Panc1 (cell line): Measurements from ENCODE around the gene LLGL2. TPM values are rescaled to one million over a fixed set of nuclear protein-coding genes. Genes with fewer than 3 reads are reported as not detected.

Experiments
- ATAC-seq: fragments of 200-7000 bp; cut with Tn5 transposase; 2 replicates; pipeline ENCODE4 v1.9.1; 2020; ENCODE audit warnings: mild to moderate bottlenecking, moderate library complexity
- BruUV-seq: library from RNA; stranded (reverse); fragments of 400-500 nt; replicated peaks from 2 replicates; lab custom pipeline; 2021; lab: Mats Ljungman, UMichigan
- CTCF ChIA-PET: fragments of 300-600 bp; sonication (Branson Sonifier 250); formaldehyde crosslinking; loops from one replicate; lab custom pipeline; 2022; ENCODE audit warnings: antibody characterized with exemption; lab: Charles Lee
- POLR2A ChIA-PET: fragments of 300-600 bp; sonication (Branson Sonifier 250); formaldehyde crosslinking; loops from one replicate; lab custom pipeline; 2022; ENCODE audit warnings: antibody characterized with exemption; lab: Charles Lee
- DNase-seq: peaks from one replicate; pipeline ENCODE4 v3.0.0-alpha.2; 2010; ENCODE audit warnings: low read depth, low spot score
- H3K27ac ChIP-seq: 2 replicates; pipeline ENCODE4 v1.5.1; 2011; ENCODE audit warnings: mild to moderate bottlenecking, low read length, inconsistent platforms
- H3K27me3 ChIP-seq: fragments of 200-500 bp; sonication (Bioruptor generic); 2 replicates; pipeline ENCODE4 v1.6.0; 2014; ENCODE audit warnings: low read length, inconsistent platforms; ENCODE audit not compliant: control insufficient read depth, insufficient read depth
- H3K36me3 ChIP-seq: fragments of 200-500 bp; sonication (Bioruptor generic); 2 replicates; pipeline ENCODE4 v1.5.1; 2014; ENCODE audit warnings: inconsistent platforms, mild to moderate bottlenecking, low read length, moderate library complexity; ENCODE audit not compliant: control insufficient read depth, insufficient read depth
- H3K4me1 ChIP-seq: 2 replicates; pipeline ENCODE4 v1.5.1; 2011; ENCODE audit warnings: inconsistent platforms, mild to moderate bottlenecking, low read length, moderate library complexity; ENCODE audit not compliant: control insufficient read depth, insufficient read depth
- H3K4me3 ChIP-seq, 2 experiments: 2 replicates each; pipeline ENCODE4 v1.5.1; 2011 to 2012; ENCODE audit warnings: low read depth in 2 of 2, low read length in 2 of 2, mild to moderate bottlenecking in 2 of 2, inconsistent platforms in 1 of 2, moderate library complexity in 1 of 2
- H3K9me3 ChIP-seq: fragments of 200-500 bp; sonication (Bioruptor generic); 2 replicates; pipeline ENCODE4 v1.5.1; 2014; ENCODE audit warnings: low read depth, mild to moderate bottlenecking, inconsistent platforms, low read length, moderate library complexity; ENCODE audit not compliant: control insufficient read depth, insufficient read depth
- CTCF ChIP-seq: fragments of 450-650 bp; IDR thresholded peaks from 2 replicates; pipeline ENCODE4 v1.5.1; 2017; ENCODE audit warnings: mild to moderate bottlenecking
- POLR2AphosphoS5 ChIP-seq: IDR thresholded peaks from 2 replicates; pipeline ENCODE4 v1.6.1; 2012; ENCODE audit warnings: mild to moderate bottlenecking, low read depth, low read length, moderate library complexity
- REST ChIP-seq, 2 experiments: IDR thresholded peaks; 2 replicates each; pipeline ENCODE4 v1.6.1; 2011 to 2012; ENCODE audit warnings: low read depth in 2 of 2, control low read depth in 1 of 2, low read length in 1 of 2, mild to moderate bottlenecking in 1 of 2, moderate library complexity in 1 of 2; ENCODE audit not compliant: insufficient read depth in 1 of 2
- SIN3A ChIP-seq: IDR thresholded peaks from 2 replicates; pipeline ENCODE4 v1.6.1; 2012; ENCODE audit warnings: low read depth, mild to moderate bottlenecking, low read length, moderate library complexity, borderline replicate concordance; ENCODE audit not compliant: insufficient read depth
- TCF7L2 ChIP-seq: IDR thresholded peaks from 2 replicates; pipeline ENCODE4 v1.6.1; 2011; ENCODE audit warnings: mild to moderate bottlenecking, low read depth, low read length, inconsistent platforms
- in situ Hi-C: cut with HindIII; loops from 2 replicates; pipeline ENCODE4 v1.10.0; 2016; ENCODE audit warnings: low sequenced_read_pairs, low pct_unique_long_range_greater_than_20kb
- intact Hi-C: fragments of 100-400 bp; cut with micrococcal nuclease; formaldehyde crosslinking; loops from one replicate; pipeline ENCODE4 v1.10.0; 2022; ENCODE audit not compliant: unreplicated experiment
- total RNA-seq: library from RNA; stranded (reverse); gene quantifications from one replicate; pipeline ENCODE4 v1.2.1, GENCODE V29; 2021; ENCODE audit not compliant: unreplicated experiment

The LLGL2 gene
- total RNA-seq, 1 experiment from 2014 or later, result 201 TPM

GRCh38 chr17:75535871-75536270 is 10.4 kb downstream of the LLGL2 start:
- no TSS peak for BruUV-seq
- intact Hi-C loops, result no loop called here
- Histone ChIP-seq H3K36me3 (no peaks in the 10 kb centered on the region), H3K27me3 (no peaks in the 10 kb centered on the region), H3K9me3 (no peaks in the 10 kb centered on the region), H3K4me1 (peaks cover 11% of the 10 kb centered on the region), H3K27ac (no peak overlapping the region), H3K4me3 (no peak overlapping the region)
- ChIA-PET CTCF (interaction anchor here (0.5 to 1.6 kb wide), 2 partner anchors 12 to 66 kb away, joined by 3 to 4 read pairs; no protein-coding TSS in a partner anchor), POLR2A (no interaction called here)
- 0 out of 2 replicates have a peak, but pooled peaks have one; percentile 9 for ATAC-seq
- no peak for TF ChIP-seq SIN3A
- no peak for DNase-seq
- in situ Hi-C loops, result no loop called here

GRCh38 chr17:75536366-75536765 is 10.9 kb downstream of the LLGL2 start:
- POLR2A ChIA-PET, result no interaction called here
- no peak for ATAC-seq
- H3K4me1 ChIP-seq, result peaks cover 16% of the 10 kb centered on the region

DNA sequence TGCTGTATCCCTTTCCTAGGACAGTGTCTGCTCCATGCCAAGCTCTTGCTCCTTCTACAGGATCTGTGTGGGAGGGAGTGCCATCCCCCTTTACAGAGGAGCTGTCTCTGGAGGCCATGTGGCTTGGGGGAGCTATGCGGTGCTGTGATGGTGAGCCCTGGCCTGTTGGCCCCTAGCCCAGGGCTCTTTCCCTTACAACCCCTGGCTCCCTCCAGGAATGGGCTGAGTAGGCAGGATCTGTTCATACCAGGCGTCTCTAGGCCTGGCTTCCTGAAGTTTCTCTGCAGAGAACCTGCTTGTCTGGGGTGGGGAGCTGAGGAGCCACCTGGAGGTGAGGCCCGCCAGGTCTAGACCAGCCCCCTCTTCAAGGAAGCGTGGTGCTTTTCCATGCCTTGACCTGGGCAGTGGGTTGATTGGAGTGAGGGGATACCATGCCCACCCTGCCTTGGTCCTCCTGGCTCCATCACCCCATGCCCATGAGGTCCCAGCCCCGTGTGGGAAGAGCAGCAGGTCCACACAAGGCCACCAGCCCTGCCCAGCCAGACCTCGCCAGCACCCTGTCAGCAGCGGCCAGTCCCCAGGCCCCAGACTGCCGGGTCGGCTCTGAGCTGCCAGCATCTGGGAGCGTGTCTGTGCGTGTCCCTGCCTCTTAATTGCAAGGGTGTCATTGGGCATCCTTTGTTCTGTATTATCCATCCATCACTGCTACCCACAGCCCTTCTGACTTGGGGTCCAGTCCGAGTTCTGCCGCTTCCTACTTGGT is 14.7 kb downstream of the LLGL2 start:
- Histone ChIP-seq H3K9me3 (no peaks in the 10 kb centered on the region), H3K27ac (no peak overlapping the region), H3K27me3 (no peaks in the 10 kb centered on the region), H3K36me3 (no peaks in the 10 kb centered on the region), H3K4me3 (no peak overlapping the region), H3K4me1 (peaks cover 27% of the 10 kb centered on the region)
- ATAC-seq (peak; percentile 27), DNase-seq (no peak)
- BruUV-seq, result no TSS peak
- intact Hi-C loops (no loop called here), in situ Hi-C loops (no loop called here)
- CTCF ChIA-PET, result no interaction called here
- no peak for TF ChIP-seq POLR2AphosphoS5
- no peak for TF ChIP-seq TCF7L2
- TF ChIP-seq REST (IDR thresholded peaks at IDR 0.05; ENCODE audit: insufficient read depth in 1 of 2, low read depth in 2 of 2, low read length in 1 of 2), result no peak
- no peak for TF ChIP-seq SIN3A
- no peak for TF ChIP-seq CTCF
- POLR2A ChIA-PET, result no interaction called here

More at GRCh38 chr17:75536366-75536765, 10.9 kb downstream of the LLGL2 start:
- intact Hi-C loops (no loop called here), in situ Hi-C loops (no loop called here)
- H3K36me3 ChIP-seq, result no peaks in the 10 kb centered on the region
- no TSS peak for BruUV-seq
- no peak overlapping the region for H3K27ac ChIP-seq
- no peak for DNase-seq
- H3K4me3 ChIP-seq, result no peak overlapping the region
- no peak for TF ChIP-seq POLR2AphosphoS5
- no peak for TF ChIP-seq TCF7L2
- TF ChIP-seq REST (IDR thresholded peaks at IDR 0.05; ENCODE audit: insufficient read depth in 1 of 2, low read depth in 2 of 2, low read length in 1 of 2), result no peak
- H3K27me3 ChIP-seq, result no peaks in the 10 kb centered on the region
- H3K9me3 ChIP-seq, result no peaks in the 10 kb centered on the region
- CTCF ChIA-PET, result interaction anchor here (0.5 kb wide), 1 partner anchor 12 kb away, joined by 3 read pairs; no protein-coding TSS in a partner anchor
